ENCODE results near the gene LIN7C.

The LIN7C gene

DNA sequence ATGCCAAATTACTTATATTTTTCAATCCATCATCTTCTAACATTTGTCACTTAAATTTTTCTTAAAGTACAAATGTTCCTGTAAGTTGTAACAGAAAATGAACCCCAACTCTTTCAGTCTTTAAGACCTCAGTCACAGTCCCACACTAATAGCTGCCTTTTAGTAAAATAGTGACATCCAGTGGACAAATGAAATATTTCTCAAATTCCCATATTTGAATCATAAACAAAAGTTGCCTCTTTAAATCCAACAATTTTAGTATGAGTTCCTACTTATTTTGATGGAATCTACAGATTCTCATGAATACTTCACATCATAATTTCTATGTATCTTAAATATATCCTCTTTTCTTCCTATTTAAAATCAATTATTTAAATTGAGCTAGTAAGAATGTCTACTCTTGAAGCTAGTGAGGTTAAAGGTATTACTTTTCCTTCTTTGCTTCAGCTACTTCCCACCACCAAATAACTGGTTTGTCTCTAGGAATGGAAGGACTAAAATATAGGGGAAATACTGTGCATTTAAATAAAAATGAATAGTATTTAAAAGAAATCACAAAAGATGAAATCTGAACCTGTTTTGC is 9.2 kb downstream of the LIN7C start:
- Histone ChIP-seq H3K27ac (no peak overlapping the region), H3K4me1 (peaks cover 0 to 25% (median 15%) of the 10 kb centered on the region in 4 donors), H3K27me3 (no peaks in the 10 kb centered on the region), H3K9me3 (no peaks in the 10 kb centered on the region), H3K36me3 (peaks cover 20 to 45% (median 39%) of the 10 kb centered on the region in 3 donors), H3K4me3 (no peak overlapping the region)
- no peak for DNase-seq
- intact Hi-C loops (cut with DNase I; ENCODE audit: low total_unique reads), result no loop called here
- peak; percentile 33 to 42 for TF ChIP-seq CTCF (IDR thresholded peaks at IDR 0.05)

GRCh38 chr11:27496461-27496860 is 10.1 kb downstream of the LIN7C start:
- Histone ChIP-seq H3K27ac (peak overlapping the region in 1 of 2 donors; percentile 20), H3K27me3 (no peaks in the 10 kb centered on the region), H3K4me1 (peaks cover 0 to 18% (median 12%) of the 10 kb centered on the region in 4 donors), H3K36me3 (peaks cover 23 to 50% (median 48%) of the 10 kb centered on the region in 3 donors), H3K4me3 (no peak overlapping the region), H3K9me3 (no peaks in the 10 kb centered on the region)
- no peak for TF ChIP-seq CTCF (IDR thresholded peaks at IDR 0.05)
- no peak for DNase-seq
- intact Hi-C loops (cut with DNase I; ENCODE audit: low total_unique reads), result no loop called here

- TF ChIP-seq CTCF (IDR thresholded peaks at IDR 0.05), result no peak
- no peaks in the 10 kb centered on the region for H3K27me3 ChIP-seq
- no peak for DNase-seq
- H3K36me3 ChIP-seq, result peaks cover 30 to 50% (median 48%) of the 10 kb centered on the region in 3 donors
- no peaks in the 10 kb centered on the region for H3K9me3 ChIP-seq
- intact Hi-C loops (cut with DNase I; ENCODE audit: low total_unique reads), result no loop called here
- H3K4me1 ChIP-seq, result peaks cover 0 to 18% (median 12%) of the 10 kb centered on the region in 4 donors
- no peak overlapping the region for H3K4me3 ChIP-seq
- no peak overlapping the region for H3K27ac ChIP-seq
These were observed 10.8 kb downstream of the LIN7C start for GRCh38 chr11:27495710-27496300.

DNA sequence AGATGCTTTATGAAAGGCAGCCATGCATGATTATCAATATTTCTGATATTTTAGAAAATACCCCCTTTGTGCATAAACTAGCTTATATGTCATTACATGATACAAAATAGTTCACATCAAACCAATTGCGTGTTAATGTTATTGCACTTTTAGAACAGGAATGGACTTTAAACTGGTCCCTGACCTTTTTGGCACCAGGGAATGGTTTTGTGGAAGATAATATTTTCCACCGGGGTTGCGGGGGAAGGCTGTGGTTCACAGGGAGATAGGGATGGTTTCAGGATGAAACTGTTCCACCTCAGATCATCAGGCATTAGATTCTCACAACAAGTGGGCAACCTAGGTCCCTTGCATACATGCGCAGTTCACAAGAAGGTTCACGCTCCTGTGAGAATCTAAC is 17.5 kb downstream of the LIN7C start:
- Histone ChIP-seq H3K27ac (no peak overlapping the region), H3K36me3 (peaks cover 13 to 29% (median 24%) of the 10 kb centered on the region in 3 donors)

GRCh38 chr11:27487706-27488105 is 18.9 kb downstream of the LIN7C start:
- DNase-seq, result no peak
- TF ChIP-seq CTCF (IDR thresholded peaks at IDR 0.05), result no peak
- no peaks in the 10 kb centered on the region for H3K9me3 ChIP-seq
- H3K4me3 ChIP-seq, result no peak overlapping the region
- no peaks in the 10 kb centered on the region for H3K4me1 ChIP-seq
- H3K36me3 ChIP-seq, result peaks cover 13 to 23% (median 18%) of the 10 kb centered on the region in 3 donors
- no peak overlapping the region for H3K27ac ChIP-seq
- intact Hi-C loops (cut with DNase I; ENCODE audit: low total_unique reads), result loop anchor here (10.0 kb wide), 1 partner anchor 193 kb away; no protein-coding TSS in a partner anchor
- no peaks in the 10 kb centered on the region for H3K27me3 ChIP-seq

More for the DNA sequence above, 17.5 kb downstream of the LIN7C start:
- H3K9me3 ChIP-seq, result no peaks in the 10 kb centered on the region
- no peak for DNase-seq
- TF ChIP-seq CTCF (IDR thresholded peaks at IDR 0.05), result no peak
- intact Hi-C loops (cut with DNase I; ENCODE audit: low total_unique reads), result loop anchor here (10.0 kb wide), 1 partner anchor 194 kb away; no protein-coding TSS in a partner anchor
- no peak overlapping the region for H3K4me3 ChIP-seq
- H3K4me1 ChIP-seq, result no peaks in the 10 kb centered on the region
- no peaks in the 10 kb centered on the region for H3K27me3 ChIP-seq
